GM19035 (cell line): ENCODE data around the gene TNRC18.
"Not testable (repeated sequence)": the region's sequence is repeated elsewhere in the genome, so short reads cannot be mapped to it uniquely, and the experiment has no call there.

Experiments
- ATAC-seq: cut with Tn5 transposase; IDR thresholded peaks from one replicate; pipeline ENCODE4 v1.9.1; 2021; ENCODE audit not compliant: unreplicated experiment

The TNRC18 gene

GRCh38 chr7:5381071-5381772 is 42.4 kb downstream of the TNRC18 start:
- no peak for ATAC-seq

DNA sequence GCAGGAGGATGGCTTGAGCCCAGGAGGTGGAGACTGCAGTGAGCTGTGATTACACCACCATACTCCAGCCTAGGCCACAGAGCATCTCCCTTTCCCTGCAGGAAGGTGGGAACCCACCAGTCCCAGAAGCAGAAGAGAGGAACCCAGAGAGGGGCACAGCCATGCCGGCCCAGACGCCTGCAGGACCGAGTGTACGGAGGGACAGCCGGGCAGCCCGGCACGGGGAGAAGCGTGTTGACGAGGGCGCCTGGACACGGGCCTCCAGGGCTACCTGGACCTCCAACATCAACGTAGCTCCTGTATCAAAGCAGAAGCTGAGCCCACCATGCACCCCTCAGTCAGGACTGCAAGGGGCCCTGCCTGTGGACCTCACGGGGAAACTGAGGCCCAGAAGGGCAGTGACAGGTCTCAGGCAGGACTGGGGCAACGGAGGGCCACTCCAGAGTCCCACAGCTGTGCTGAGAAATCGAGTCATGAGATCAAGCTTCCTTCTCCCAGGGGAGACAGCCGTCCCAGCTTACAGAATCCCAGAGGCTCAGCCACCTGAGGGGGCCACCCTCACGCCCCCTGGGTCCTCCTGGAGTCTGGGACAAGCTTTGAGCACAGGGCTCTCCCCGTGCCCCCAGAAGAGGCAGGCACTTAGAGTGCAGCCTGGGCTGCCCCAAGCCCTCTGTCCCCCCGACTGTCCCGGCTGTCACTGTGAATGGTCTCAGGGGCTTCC is 43.1 kb downstream of the TNRC18 start:
- no peak for ATAC-seq

GRCh38 chr7:5379546-5379945 is 44.1 kb downstream of the TNRC18 start:
- no peak for ATAC-seq

DNA sequence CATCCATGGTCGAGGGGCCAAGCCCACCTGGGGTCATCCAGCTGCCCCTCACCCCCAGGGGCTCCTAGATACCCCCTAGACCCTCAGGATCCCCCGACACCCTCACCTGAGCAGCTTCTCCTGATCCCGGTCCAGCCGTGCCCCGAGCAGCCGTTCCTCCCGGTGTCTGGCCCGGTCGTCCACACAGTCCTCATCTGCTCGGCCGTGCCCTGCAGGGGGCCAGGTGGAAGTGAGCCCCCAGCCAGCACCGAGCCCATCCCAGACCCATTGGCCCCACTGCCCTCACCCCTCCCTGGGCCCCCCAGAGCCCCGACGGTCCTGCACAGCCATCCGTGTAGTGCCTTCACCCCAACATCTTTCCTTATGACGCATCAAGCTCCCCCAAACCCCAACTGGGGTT is 45.8 kb downstream of the TNRC18 start:
- no peak for ATAC-seq

- ATAC-seq: no peak
Measured at GRCh38 chr7:5377279-5377678, 46.4 kb downstream of the TNRC18 start.

DNA sequence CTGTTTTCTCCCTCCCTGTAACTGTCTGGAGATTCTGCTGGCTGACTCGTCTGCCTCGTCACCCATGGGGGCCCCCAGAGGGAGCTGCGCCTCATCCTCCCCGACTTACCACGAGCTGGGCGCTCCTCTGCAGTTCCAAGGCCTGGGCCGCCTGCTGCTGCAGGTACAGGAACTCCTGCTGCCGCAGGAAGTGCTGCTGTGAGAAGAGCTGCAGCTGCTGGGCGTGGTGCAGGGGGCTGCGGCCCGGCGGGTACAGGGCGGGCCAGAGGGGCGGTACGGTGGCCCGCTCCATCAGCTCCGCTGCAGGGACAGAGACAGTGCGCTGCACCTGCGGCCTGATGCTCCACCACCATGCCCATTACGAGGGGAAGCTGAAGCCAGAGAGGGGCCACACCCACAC is 47.7 kb downstream of the TNRC18 start:
- no peak for ATAC-seq

- no peak for ATAC-seq
Measured at GRCh38 chr7:5374464-5374863, 49.2 kb downstream of the TNRC18 start.

- ATAC-seq: no peak
Measured at GRCh38 chr7:5373300-5373699, 50.3 kb downstream of the TNRC18 start.

DNA sequence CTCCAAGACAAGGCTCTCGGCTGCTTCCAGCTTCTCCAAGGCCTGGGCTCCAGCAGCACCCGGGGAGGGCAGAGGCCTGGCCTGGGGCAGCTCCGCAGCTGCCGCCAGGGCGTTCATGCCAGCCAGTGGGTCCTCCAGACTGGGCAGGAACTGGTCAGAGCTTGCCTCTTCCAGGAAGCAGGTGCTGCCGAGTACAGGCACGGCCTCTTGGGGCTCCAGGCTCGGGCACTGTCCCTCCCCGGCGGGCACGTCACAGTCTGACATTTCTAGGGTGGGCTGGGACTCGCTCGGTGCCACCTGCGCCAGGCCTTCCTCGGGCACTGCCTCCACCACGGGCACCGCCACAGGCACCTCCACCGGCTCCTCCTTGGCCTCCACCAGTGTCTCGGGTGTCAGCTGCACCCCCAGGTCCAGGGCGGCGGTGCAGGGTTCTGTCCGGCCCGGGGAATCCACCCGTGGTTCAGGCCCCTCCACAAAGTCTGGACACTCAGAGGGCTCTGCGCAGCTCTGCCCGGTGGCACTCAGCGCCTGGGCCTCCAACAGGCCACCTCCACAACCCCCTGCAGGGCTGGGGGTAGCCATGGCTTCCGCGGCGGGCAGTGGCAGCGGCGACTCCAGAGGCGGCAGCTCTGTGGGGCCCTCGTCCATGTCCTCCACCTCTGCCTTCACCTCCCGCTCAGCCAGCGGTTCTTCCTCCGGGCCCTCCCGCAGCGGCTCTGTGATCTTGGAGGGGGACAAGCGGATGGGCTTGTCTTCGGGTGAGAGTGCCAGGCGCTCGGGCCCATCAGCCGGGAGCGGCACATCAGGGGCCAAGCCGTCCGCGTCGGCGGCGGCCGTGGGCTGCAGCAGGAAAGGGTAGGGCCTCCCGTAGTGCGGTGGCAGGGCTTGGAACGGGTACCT is 52.9 kb downstream of the TNRC18 start:
- ATAC-seq: no peak

GRCh38 chr7:5367661-5368060 is 56.0 kb downstream of the TNRC18 start:
- no peak for ATAC-seq

- ATAC-seq: not testable (repeated sequence)
Measured at GRCh38 chr7:5365976-5366625, 57.5 kb downstream of the TNRC18 start.

DNA sequence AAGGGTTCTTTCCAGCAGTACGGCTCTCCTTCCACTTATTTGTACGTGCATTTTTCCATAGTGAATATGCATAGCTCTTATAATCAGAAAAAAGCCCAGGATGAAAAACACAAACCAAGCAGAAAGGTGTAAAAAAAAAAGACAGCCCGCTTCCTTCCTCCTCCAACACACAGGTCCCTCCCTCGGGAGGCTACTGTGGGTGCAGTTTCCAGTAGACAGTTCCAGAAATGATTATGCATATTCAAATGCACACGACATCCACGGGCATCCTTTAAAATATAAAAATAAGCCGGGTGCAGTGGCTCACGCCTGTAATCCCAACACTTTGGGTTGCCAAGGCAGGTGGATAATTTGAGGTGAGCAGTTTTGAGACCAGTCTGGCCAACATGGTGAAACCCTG is 59.9 kb downstream of the TNRC18 start:
- ATAC-seq: no peak

DNA sequence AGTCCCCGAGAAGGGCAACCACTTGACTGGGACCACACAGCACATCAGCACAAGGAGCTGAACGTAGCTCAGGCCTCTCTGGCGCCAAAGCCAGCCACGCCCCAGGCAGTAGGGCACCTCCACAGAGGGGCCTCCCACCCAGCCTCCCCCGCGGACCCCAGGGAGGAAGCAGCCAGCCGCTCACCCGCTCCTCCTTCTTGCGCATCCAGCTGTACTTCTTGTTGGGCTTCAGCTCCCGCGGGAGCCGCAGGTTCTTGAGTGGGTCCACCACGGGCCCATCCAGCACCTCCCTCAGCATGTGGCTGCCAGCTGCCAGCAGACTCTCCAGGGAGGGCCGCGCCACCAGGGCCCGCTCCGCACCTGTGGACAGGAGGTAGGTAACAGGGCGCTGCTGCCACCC is 61.2 kb downstream of the TNRC18 start:
- ATAC-seq: no peak

- ATAC-seq: no peak
Measured at GRCh38 chr7:5361446-5362127, 62.0 kb downstream of the TNRC18 start.

- ATAC-seq: no peak
Measured at GRCh38 chr7:5360971-5361370, 62.7 kb downstream of the TNRC18 start.

DNA sequence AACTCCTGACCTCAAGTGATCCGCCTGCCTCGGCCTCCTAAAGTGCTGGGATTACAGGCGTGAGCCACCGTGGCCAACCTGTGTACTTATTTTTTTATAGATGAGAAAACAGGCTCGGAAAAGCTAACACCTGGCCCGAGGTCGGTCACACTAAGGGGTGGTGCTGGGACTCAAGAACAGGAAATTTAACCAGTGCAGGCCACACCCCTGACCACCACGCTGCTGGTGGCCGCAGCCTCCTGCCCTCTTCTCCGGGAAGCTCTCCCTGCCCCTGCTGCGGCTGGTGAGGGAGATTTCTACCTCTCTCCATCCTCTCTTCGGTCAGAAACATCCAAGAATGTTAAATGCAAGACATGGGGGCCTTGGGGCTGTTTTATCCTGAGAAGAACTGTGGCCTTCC is 63.2 kb downstream of the TNRC18 start:
- ATAC-seq: no peak

- ATAC-seq: not testable (repeated sequence)
Measured at GRCh38 chr7:5360021-5360420, 63.6 kb downstream of the TNRC18 start.

GRCh38 chr7:5359344-5359743 is 64.3 kb downstream of the TNRC18 start:
- no peak for ATAC-seq

- no peak for ATAC-seq
Measured at GRCh38 chr7:5357951-5358350, 65.7 kb downstream of the TNRC18 start.

DNA sequence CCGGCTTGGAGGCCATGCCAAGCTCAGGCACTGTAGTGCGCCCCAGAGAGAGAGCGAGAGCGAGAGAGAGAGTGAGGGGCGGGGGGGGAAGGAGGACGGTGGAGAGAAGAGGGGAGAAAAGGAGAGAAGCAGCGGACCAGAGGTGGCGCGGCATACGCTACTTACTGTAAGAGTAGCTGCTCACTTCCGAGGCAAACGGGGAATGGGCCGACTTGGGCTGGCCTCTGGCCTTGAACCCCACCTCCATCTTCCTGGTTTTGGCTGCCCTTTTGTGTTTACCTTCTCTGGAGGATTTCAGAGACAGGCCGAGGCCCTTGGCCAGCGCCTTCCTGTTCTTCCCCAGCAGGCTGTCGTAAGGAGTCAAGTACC is 66.9 kb downstream of the TNRC18 start:
- ATAC-seq: no peak
